Right atrium auricular region (tissue), 2 donors: ENCODE results near the gene SND1. TPM values are rescaled to one million over a fixed set of nuclear protein-coding genes. Genes with fewer than 3 reads are reported as not detected.

Source experiments
- DNase-seq: peaks from one replicate; pipeline ENCODE4 v3.0.0-alpha.2; 2019; ENCODE audit warnings: low spot score
- H3K27ac ChIP-seq, 2 donors: fragments of 200-600 bp; sonication (generic); 1 replicate in 1 of 2; 2 replicates in 1 of 2; pipeline ENCODE4 v1.5.1; 2016 to 2019
- H3K27me3 ChIP-seq, 2 donors: fragments of 200-600 bp; sonication (generic); one replicate each; pipeline versions ENCODE4 v1.5.1 to v1.6.0; 2017 to 2019
- H3K36me3 ChIP-seq: fragments of 200-600 bp; sonication (generic); one replicate; pipeline ENCODE4 v1.5.1; 2016
- H3K4me1 ChIP-seq, 2 donors: fragments of 200-600 bp; sonication (generic); one replicate each; pipeline versions ENCODE4 v1.5.1 to v1.6.0; 2017 to 2019
- H3K4me3 ChIP-seq, 2 donors: fragments of 200-600 bp; sonication (generic); 1 replicate in 1 of 2; 2 replicates in 1 of 2; pipeline ENCODE4 v1.5.1; 2017 to 2019; ENCODE audit warnings: mild to moderate bottlenecking in 1 of 2, moderate library complexity in 1 of 2
- H3K9me3 ChIP-seq, 2 donors: fragments of 200-600 bp; sonication (generic); one replicate each; pipeline ENCODE4 v1.5.1; 2019
- total RNA-seq, 2 donors: library from RNA; depleted of rRNA; stranded (reverse); fragments of >200 nt; gene quantifications; one replicate each; pipeline ENCODE4 v1.1.0, GENCODE V29; 2016
- TF ChIP-seq, protein P1 (sequence below), 2 donors: fragments of 200-600 bp; sonication (generic); IDR thresholded peaks; one replicate each; pipeline ENCODE4 v1.5.1; 2019; ENCODE audit warnings: antibody characterized with exemption in 2 of 2

Gene SND1
- total RNA-seq, 2 donors from 2014 or later = 69.4 to 77.6 TPM

- DNase-seq = no peak
- TF ChIP-seq, protein P1, sequence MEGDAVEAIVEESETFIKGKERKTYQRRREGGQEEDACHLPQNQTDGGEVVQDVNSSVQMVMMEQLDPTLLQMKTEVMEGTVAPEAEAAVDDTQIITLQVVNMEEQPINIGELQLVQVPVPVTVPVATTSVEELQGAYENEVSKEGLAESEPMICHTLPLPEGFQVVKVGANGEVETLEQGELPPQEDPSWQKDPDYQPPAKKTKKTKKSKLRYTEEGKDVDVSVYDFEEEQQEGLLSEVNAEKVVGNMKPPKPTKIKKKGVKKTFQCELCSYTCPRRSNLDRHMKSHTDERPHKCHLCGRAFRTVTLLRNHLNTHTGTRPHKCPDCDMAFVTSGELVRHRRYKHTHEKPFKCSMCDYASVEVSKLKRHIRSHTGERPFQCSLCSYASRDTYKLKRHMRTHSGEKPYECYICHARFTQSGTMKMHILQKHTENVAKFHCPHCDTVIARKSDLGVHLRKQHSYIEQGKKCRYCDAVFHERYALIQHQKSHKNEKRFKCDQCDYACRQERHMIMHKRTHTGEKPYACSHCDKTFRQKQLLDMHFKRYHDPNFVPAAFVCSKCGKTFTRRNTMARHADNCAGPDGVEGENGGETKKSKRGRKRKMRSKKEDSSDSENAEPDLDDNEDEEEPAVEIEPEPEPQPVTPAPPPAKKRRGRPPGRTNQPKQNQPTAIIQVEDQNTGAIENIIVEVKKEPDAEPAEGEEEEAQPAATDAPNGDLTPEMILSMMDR (IDR thresholded peaks at IDR 0.05) = no peak
- H3K36me3 ChIP-seq = no peaks in the 10 kb centered on the region
- no peak overlapping the region for H3K4me3 ChIP-seq
- no peak overlapping the region for H3K27ac ChIP-seq
- H3K27me3 ChIP-seq = no peaks in the 10 kb centered on the region
- peaks cover 0 to 15% of the 10 kb centered on the region in 2 donors for H3K4me1 ChIP-seq
- H3K9me3 ChIP-seq = no peaks in the 10 kb centered on the region
These were observed 129.1 kb downstream of the SND1 start for GRCh38 chr7:127781081-127781480.

GRCh38 chr7:127782075-127782474 is 130.1 kb downstream of the SND1 start:
- peaks cover 0 to 15% of the 10 kb centered on the region in 2 donors for H3K4me1 ChIP-seq
- no peak for DNase-seq
- H3K27me3 ChIP-seq = no peaks in the 10 kb centered on the region
- H3K27ac ChIP-seq = no peak overlapping the region
- H3K9me3 ChIP-seq = no peaks in the 10 kb centered on the region
- TF ChIP-seq, protein P1 (IDR thresholded peaks at IDR 0.05) = no peak
- H3K4me3 ChIP-seq = no peak overlapping the region
- no peaks in the 10 kb centered on the region for H3K36me3 ChIP-seq

GRCh38 chr7:127782654-127783559 is 130.9 kb downstream of the SND1 start:
- H3K36me3 ChIP-seq = no peaks in the 10 kb centered on the region
- H3K4me1 ChIP-seq = peaks cover 0 to 15% of the 10 kb centered on the region in 2 donors
- no peak for DNase-seq
- no peaks in the 10 kb centered on the region for H3K27me3 ChIP-seq
- no peak overlapping the region for H3K4me3 ChIP-seq
- H3K9me3 ChIP-seq = no peaks in the 10 kb centered on the region
- no peak overlapping the region for H3K27ac ChIP-seq
- TF ChIP-seq, protein P1 (IDR thresholded peaks at IDR 0.05) = no peak

DNA sequence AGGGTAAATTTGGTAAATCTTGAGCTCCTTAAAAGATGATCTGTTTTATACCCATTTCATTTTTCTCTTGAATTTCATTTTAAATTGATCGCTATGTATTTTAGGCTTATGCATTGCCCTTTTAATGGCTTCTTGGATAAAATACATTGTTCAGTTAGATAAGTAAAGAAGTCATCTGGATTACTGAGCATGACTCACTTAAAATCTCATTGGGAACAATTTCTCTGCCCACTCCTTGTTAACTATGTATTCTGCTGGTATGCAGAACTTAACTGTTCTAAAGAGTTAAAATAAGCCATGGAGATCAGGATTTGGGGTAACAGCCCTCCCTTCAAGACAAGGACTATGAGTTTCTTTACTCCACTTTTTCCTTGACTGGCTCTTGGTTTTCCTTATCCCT is 134.2 kb downstream of the SND1 start:
- H3K9me3 ChIP-seq = no peaks in the 10 kb centered on the region
- peaks cover 0 to 15% of the 10 kb centered on the region in 2 donors for H3K4me1 ChIP-seq
- no peak overlapping the region for H3K4me3 ChIP-seq
- no peaks in the 10 kb centered on the region for H3K27me3 ChIP-seq
- no peak for DNase-seq
- TF ChIP-seq, protein P1 (IDR thresholded peaks at IDR 0.05) = no peak
- no peak overlapping the region for H3K27ac ChIP-seq
- no peaks in the 10 kb centered on the region for H3K36me3 ChIP-seq

- H3K36me3 ChIP-seq = no peaks in the 10 kb centered on the region
- TF ChIP-seq, protein P1 (IDR thresholded peaks at IDR 0.05) = no peak
- no peak overlapping the region for H3K27ac ChIP-seq
- no peak for DNase-seq
- H3K9me3 ChIP-seq = no peaks in the 10 kb centered on the region
- no peak overlapping the region for H3K4me3 ChIP-seq
- H3K27me3 ChIP-seq = no peaks in the 10 kb centered on the region
- H3K4me1 ChIP-seq = peaks cover 0 to 3% of the 10 kb centered on the region in 2 donors
These were observed 137.0 kb downstream of the SND1 start for GRCh38 chr7:127789031-127789430.
